ENCODE measurements around the gene ARID3C.

Gene ARID3C

GRCh38 chr9:34592895-34593601 is 35.8 kb downstream of the ARID3C start:
- no peak for DNase-seq

GRCh38 chr9:34591917-34592866 is 36.7 kb downstream of the ARID3C start:
- no peak for DNase-seq

- DNase-seq, result no peak
Observed at GRCh38 chr9:34591248-34591916, 37.5 kb downstream of the ARID3C start.

GRCh38 chr9:34590381-34591247 is 38.3 kb downstream of the ARID3C start:
- DNase-seq, result no peak

- no peak for DNase-seq
Observed at GRCh38 chr9:34589636-34590380, 39.1 kb downstream of the ARID3C start, which contains the start of gene CNTFR. TSS of gene CNTFR (minus strand) at chr9:34589724. CDS start at chr9:34568981, 20,743 bp downstream.

- DNase-seq, result no peak
Observed at GRCh38 chr9:34588671-34589635, 39.9 kb downstream of the ARID3C start.

- DNase-seq, result no peak
Observed at GRCh38 chr9:34587271-34587670, 41.6 kb downstream of the ARID3C start.

- DNase-seq, result no peak
Observed at GRCh38 chr9:34585946-34586669, 42.8 kb downstream of the ARID3C start.

GRCh38 chr9:34584970-34585369 is 43.9 kb downstream of the ARID3C start:
- DNase-seq, result no peak

- DNase-seq, result no peak
Observed at GRCh38 chr9:34582787-34583186, 46.1 kb downstream of the ARID3C start.

- DNase-seq, result no peak
Observed at GRCh38 chr9:34581318-34581717, 47.5 kb downstream of the ARID3C start.

- DNase-seq, result no peak
Observed at GRCh38 chr9:34580358-34580757, 48.5 kb downstream of the ARID3C start.

GRCh38 chr9:34579808-34580163 is 49.1 kb downstream of the ARID3C start:
- no peak for DNase-seq

GRCh38 chr9:34579104-34579807 is 49.6 kb downstream of the ARID3C start:
- DNase-seq, result no peak

- DNase-seq, result no peak
Observed at GRCh38 chr9:34578241-34579103, 50.4 kb downstream of the ARID3C start.

GRCh38 chr9:34577400-34578240 is 51.2 kb downstream of the ARID3C start:
- DNase-seq, result no peak

All from NCI-H524 treated with DMSO at 0.1 percent for 48 hours (cell line).